HepG2 (cell line): Measurements from ENCODE around the gene CEP131. TPM values are rescaled to one million over a fixed set of nuclear protein-coding genes. Genes with fewer than 3 reads are reported as not detected.
A peak's percentile ranks its signal among the peaks of the same experiment; 100 is the strongest.

Source experiments
- ATAC-seq: fragments of 200-7000 bp; cut with Tn5 transposase; 3 replicates; pipeline ENCODE4 v1.9.1; 2020; ENCODE audit warnings: mild to moderate bottlenecking, moderate library complexity
- BruUV-seq: library from RNA; stranded (reverse); fragments of 400-500 nt; replicated peaks from 2 replicates; lab custom pipeline; 2021; lab: Mats Ljungman, UMichigan
- CTCF ChIA-PET: fragments of 300-600 bp; formaldehyde crosslinking; extraction: SDS; loops from one replicate; lab custom pipeline; 2021; ENCODE audit warnings: low total read pairs, inconsistent platforms, low intra/inter-chr PET ratio; lab: Yijun Ruan, JAX
- POLR2A ChIA-PET: fragments of 350-600 bp; sonication (Branson Sonifier 250); formaldehyde crosslinking; loops from one replicate; lab custom pipeline; 2020; ENCODE audit warnings: antibody characterized with exemption, inconsistent platforms; lab: Yijun Ruan, JAX
- DNase-seq: peaks from one replicate; pipeline ENCODE4 v3.0.0-alpha.2; 2015; ENCODE audit warnings: low spot score
- FAIRE-seq: peaks from 3 replicates; lab custom pipeline; 2011; peaks lifted over from hg19 to GRCh38; lab: Jason Lieb, UNC
- H2AFZ ChIP-seq: one replicate; pipeline ENCODE4 v1.6.1; 2011; ENCODE audit warnings: low read length, inconsistent platforms
- H3K27ac ChIP-seq: fragments of 300-600 bp; 3 replicates; pipeline ENCODE4 v1.8.0; 2011; ENCODE audit warnings: mixed run types, mild to moderate bottlenecking, mixed read lengths, low read length, inconsistent platforms; ENCODE audit not compliant: insufficient read depth; ENCODE audit errors: extremely low read length
- H3K27me3 ChIP-seq, 2 experiments: fragments of 200-600 bp in 1 of 2; 2 replicates in 1 of 2; 3 replicates in 1 of 2; pipeline versions ENCODE4 v1.6.0 to v1.8.0; 2011; ENCODE audit warnings: low read length in 2 of 2, mild to moderate bottlenecking in 2 of 2, moderate library complexity in 2 of 2, inconsistent platforms in 1 of 2; ENCODE audit not compliant: insufficient read depth in 2 of 2, control insufficient read depth in 1 of 2
- H3K36me3 ChIP-seq, 2 experiments: fragments of 200-600 bp in 1 of 2; replicated peaks in 1 of 2; 2 replicates in 1 of 2; 3 replicates in 1 of 2; pipeline versions ENCODE4 v1.5.1 to v1.8.0; 2011; ENCODE audit warnings: low read length in 2 of 2, inconsistent platforms in 1 of 2; ENCODE audit not compliant: insufficient read depth in 2 of 2, control insufficient read depth in 1 of 2
- H3K4me1 ChIP-seq: 2 replicates; pipeline ENCODE4 v1.5.1; 2012; ENCODE audit warnings: low read length, inconsistent platforms; ENCODE audit not compliant: insufficient read depth
- H3K4me2 ChIP-seq: 2 replicates; pipeline ENCODE4 v1.6.0; 2011; ENCODE audit warnings: low read depth, low read length, inconsistent platforms
- H3K4me3 ChIP-seq, 3 experiments: fragments of 200-600 bp in 1 of 3; sonication (generic), shearing (Covaris generic) in 1 of 3; replicated peaks in 1 of 3; 2 replicates each; pipeline ENCODE4 v1.5.1; 2011 to 2016; ENCODE audit warnings: low read length in 3 of 3, inconsistent platforms in 2 of 3, low read depth in 2 of 3, mild to moderate bottlenecking in 2 of 3, control low read depth in 1 of 3, mixed read lengths in 1 of 3; ENCODE audit not compliant: insufficient read depth in 1 of 3
- H3K79me2 ChIP-seq: one replicate; pipeline ENCODE4 v1.6.1; 2011; ENCODE audit warnings: low read length, inconsistent platforms; ENCODE audit not compliant: insufficient read depth
- H3K9ac ChIP-seq: 2 replicates; pipeline ENCODE4 v1.6.0; 2011; ENCODE audit warnings: mild to moderate bottlenecking, low read depth, low read length, inconsistent platforms; ENCODE audit not compliant: insufficient read depth
- H3K9me3 ChIP-seq: 2 replicates; pipeline ENCODE4 v1.5.1; 2012; ENCODE audit warnings: mild to moderate bottlenecking, low read length
- H4K20me1 ChIP-seq: 2 replicates; pipeline ENCODE4 v1.6.0; 2011; ENCODE audit warnings: inconsistent platforms, mild to moderate bottlenecking, low read length, moderate library complexity; ENCODE audit not compliant: insufficient read depth
- CENPBD1 ChIP-seq: sonication (generic); formaldehyde crosslinking; IDR thresholded peaks from 2 replicates; pipeline ENCODE4 v1.8.0; 2022; ENCODE audit warnings: missing genetic modification reagents, low read depth, mild to moderate bottlenecking, borderline replicate concordance
- GPN1 ChIP-seq: sonication (generic); formaldehyde crosslinking; IDR thresholded peaks from 2 replicates; pipeline ENCODE4 v1.5.1; 2020; ENCODE audit warnings: missing genetic modification reagents, borderline replicate concordance
- MAFF ChIP-seq: IDR thresholded peaks from 2 replicates; pipeline ENCODE4 v1.6.1; 2011; ENCODE audit warnings: low read depth, low read length, improper control_type of control experiment
- NFE2L1 ChIP-seq: sonication (generic); formaldehyde crosslinking; IDR thresholded peaks from 2 replicates; pipeline ENCODE4 v1.4.0; 2020; ENCODE audit warnings: missing genetic modification reagents, mild to moderate bottlenecking, borderline replicate concordance
- NFYB ChIP-seq: sonication (generic); formaldehyde crosslinking; IDR thresholded peaks from 2 replicates; pipeline ENCODE4 v1.4.0; 2020; ENCODE audit warnings: missing genetic modification reagents
- PITX1 ChIP-seq: sonication (generic); formaldehyde crosslinking; IDR thresholded peaks from 2 replicates; pipeline ENCODE4 v1.5.1; 2020; ENCODE audit warnings: mild to moderate bottlenecking, missing genetic modification reagents
- REXO4 ChIP-seq: sonication (generic); formaldehyde crosslinking; IDR thresholded peaks from 2 replicates; pipeline ENCODE4 v1.8.0; 2022; ENCODE audit warnings: missing genetic modification reagents, mild to moderate bottlenecking, borderline replicate concordance
- TFE3 ChIP-seq: IDR thresholded peaks from 2 replicates; pipeline ENCODE4 v1.6.1; 2016
- ZBTB26 ChIP-seq: IDR thresholded peaks from 2 replicates; pipeline ENCODE4 v1.6.1; 2016; ENCODE audit warnings: missing compliant biosample characterization, missing genetic modification reagents, borderline replicate concordance
- ZKSCAN8 ChIP-seq: IDR thresholded peaks from 2 replicates; pipeline ENCODE4 v1.6.1; 2016; ENCODE audit warnings: borderline replicate concordance, missing genetic modification reagents, missing compliant biosample characterization
- ZMYM3 ChIP-seq: sonication (generic); formaldehyde crosslinking; IDR thresholded peaks from 2 replicates; pipeline ENCODE4 v1.5.1; 2020; ENCODE audit warnings: mild to moderate bottlenecking, missing genetic modification reagents
- ZNF138 ChIP-seq: sonication (generic); formaldehyde crosslinking; IDR thresholded peaks from 2 replicates; pipeline ENCODE4 v1.5.0; 2020; ENCODE audit warnings: mild to moderate bottlenecking, low read depth, missing genetic modification reagents
- ZNF232 ChIP-seq: sonication (generic); formaldehyde crosslinking; IDR thresholded peaks from 2 replicates; pipeline ENCODE4 v1.4.0; 2020; ENCODE audit warnings: missing genetic modification reagents, borderline replicate concordance
- ZNF235 ChIP-seq: sonication (generic); formaldehyde crosslinking; IDR thresholded peaks from 2 replicates; pipeline ENCODE4 v1.8.1; 2023; ENCODE audit warnings: mild to moderate bottlenecking, missing genetic modification reagents, borderline replicate concordance
- ZNF350 ChIP-seq: sonication (generic); formaldehyde crosslinking; IDR thresholded peaks from 2 replicates; pipeline ENCODE4 v1.4.0; 2020; ENCODE audit warnings: mild to moderate bottlenecking, low read depth, missing genetic modification reagents, borderline replicate concordance
- ZNF83 ChIP-seq: sonication (generic); formaldehyde crosslinking; IDR thresholded peaks from 2 replicates; pipeline ENCODE4 v1.4.0; 2020; ENCODE audit warnings: missing genetic modification reagents, mild to moderate bottlenecking, borderline replicate concordance
- WGBS: methylation state at CpG from one replicate; pipeline ENCODE4 v1.1.6; 2017; ENCODE audit warnings: low lambda C conversion rate; 5-methylcytosine and 5-hydroxymethylcytosine counted together
- in situ Hi-C: cut with HindIII; loops from 2 replicates; pipeline ENCODE4 v1.10.0; 2017; ENCODE audit warnings: low pct_unique_long_range_greater_than_20kb; ENCODE audit not compliant: extremely low pct_ligation_motif_present
- intact Hi-C: fragments of 100-400 bp; cut with micrococcal nuclease; formaldehyde crosslinking; loops from one replicate; pipeline ENCODE4 v1.10.0; 2022; ENCODE audit not compliant: unreplicated experiment
- polyA plus RNA-seq, 8 experiments: library from polyadenylated mRNA; depleted of rRNA in 3 of 8; stranded (reverse) in 7 of 8; unstranded in 1 of 8; fragments of >200 nt; fragmentation: Illumina TruSeq in 4 of 8; extraction: Trizol in 4 of 8; gene quantifications; 2 replicates each; pipeline versions ENCODE4 v1.2.1 to v1.2.3, GENCODE V29; 2011 to 2016; ENCODE audit warnings: low read depth in 4 of 8, missing spikeins in 1 of 8, mixed read lengths in 1 of 8; ENCODE audit not compliant: insufficient read depth in 1 of 8
- total RNA-seq, 5 experiments: library from RNA; depleted of rRNA; stranded (reverse); fragments of >200 nt; fragmentation: Illumina TruSeq; extraction: Trizol; gene quantifications; 2 replicates each; pipeline ENCODE4 v1.2.3, GENCODE V29; 2016; ENCODE audit warnings: low read depth in 1 of 5

Gene CEP131
- total and polyA plus RNA-seq, 2 of the 13 experiments (the other 11 are each of a cell fraction or from before 2014, with no cell fraction given) = 5.0 to 16.8 TPM

GRCh38 chr17:81162491-81162890 is 60.3 kb downstream of the CEP131 start:
- Histone ChIP-seq H3K36me3 (no peaks in the 10 kb centered on the region), H3K4me1 (peaks cover 30% of the 10 kb centered on the region), H3K4me2 (no peak overlapping the region), H3K27me3 (no peaks in the 10 kb centered on the region), H2AFZ (no peak overlapping the region), H3K27ac (no peak overlapping the region), H3K9ac (no peak overlapping the region), H3K4me3 (no peak overlapping the region), H3K79me2 (no peaks in the 10 kb centered on the region), H4K20me1 (no peaks in the 10 kb centered on the region), H3K9me3 (no peaks in the 10 kb centered on the region)
- 81% methylated on average over 5 of the region's 11 CpGs for WGBS
- CTCF ChIA-PET = no interaction called here
- FAIRE-seq (no peak), ATAC-seq (no peak), DNase-seq (no peak)
- no peak for TF ChIP-seq ZNF83 (CRISPR knock-in tag)
- TF ChIP-seq ZNF138 (CRISPR knock-in tag) = no peak
- TF ChIP-seq ZKSCAN8 (CRISPR knock-in tag) = no peak
- TF ChIP-seq REXO4 (CRISPR knock-in tag) = no peak
- TF ChIP-seq GPN1 (CRISPR knock-in tag) = no peak
- TF ChIP-seq ZNF235 (CRISPR knock-in tag) = 0 out of 2 replicates have a peak, but pooled peaks have one; percentile 12
- intact Hi-C loops (no loop called here), in situ Hi-C loops (no loop called here)
- BruUV-seq = no TSS peak
- POLR2A ChIA-PET = no interaction called here

GRCh38 chr17:81161972-81162371 is 60.8 kb downstream of the CEP131 start:
- Histone ChIP-seq H3K27ac (no peak overlapping the region), H3K27me3 (no peaks in the 10 kb centered on the region), H3K9me3 (no peaks in the 10 kb centered on the region), H3K9ac (no peak overlapping the region), H3K4me2 (no peak overlapping the region), H3K4me1 (peaks cover 24% of the 10 kb centered on the region), H3K4me3 (no peak overlapping the region), H4K20me1 (no peaks in the 10 kb centered on the region), H3K36me3 (no peaks in the 10 kb centered on the region), H2AFZ (no peak overlapping the region), H3K79me2 (no peaks in the 10 kb centered on the region)
- DNase-seq = no peak
- intact Hi-C loops (no loop called here), in situ Hi-C loops (no loop called here)
- no peak for ATAC-seq
- BruUV-seq = no TSS peak
- WGBS = 97% methylated on average over 16 of the region's 16 CpGs
- no peak for FAIRE-seq
- ChIA-PET POLR2A (no interaction called here), CTCF (no interaction called here)
- TF ChIP-seq ZNF232 = no peak
- no peak for TF ChIP-seq PITX1
- no peak for TF ChIP-seq MAFF
- no peak for TF ChIP-seq NFYB
- no peak for TF ChIP-seq ZBTB26 (CRISPR knock-in tag)
- TF ChIP-seq ZMYM3 (CRISPR knock-in tag) = no peak
- no peak for TF ChIP-seq TFE3
- no peak for TF ChIP-seq NFE2L1
- no peak for TF ChIP-seq CENPBD1 (CRISPR knock-in tag)
- no peak for TF ChIP-seq ZNF350 (CRISPR knock-in tag)
